GM12801 (cell line): ENCODE results near the gene RAD51AP2.

ENCODE experiments used
- CTCF ChIP-seq: IDR thresholded peaks from one replicate; pipeline ENCODE4 v1.5.1; 2011; ENCODE audit warnings: control low read depth; ENCODE audit not compliant: insufficient read length; ENCODE audit errors: extremely low read depth

RAD51AP2 gene

GRCh38 chr2:17476064-17476463, 42.2 kb downstream of the RAD51AP2 start:
- no peak for TF ChIP-seq CTCF

GRCh38 chr2:17475286-17475685, 43.0 kb downstream of the RAD51AP2 start:
- TF ChIP-seq CTCF = no peak

GRCh38 chr2:17471979-17472378, 46.3 kb downstream of the RAD51AP2 start:
- no peak for TF ChIP-seq CTCF

GRCh38 chr2:17470855-17471641, 47.2 kb downstream of the RAD51AP2 start:
- TF ChIP-seq CTCF = no peak

GRCh38 chr2:17461087-17461475, 57.2 kb downstream of the RAD51AP2 start:
- TF ChIP-seq CTCF = no peak
